ENCODE results near the gene TPPP.

- TF ChIP-seq, protein P1, sequence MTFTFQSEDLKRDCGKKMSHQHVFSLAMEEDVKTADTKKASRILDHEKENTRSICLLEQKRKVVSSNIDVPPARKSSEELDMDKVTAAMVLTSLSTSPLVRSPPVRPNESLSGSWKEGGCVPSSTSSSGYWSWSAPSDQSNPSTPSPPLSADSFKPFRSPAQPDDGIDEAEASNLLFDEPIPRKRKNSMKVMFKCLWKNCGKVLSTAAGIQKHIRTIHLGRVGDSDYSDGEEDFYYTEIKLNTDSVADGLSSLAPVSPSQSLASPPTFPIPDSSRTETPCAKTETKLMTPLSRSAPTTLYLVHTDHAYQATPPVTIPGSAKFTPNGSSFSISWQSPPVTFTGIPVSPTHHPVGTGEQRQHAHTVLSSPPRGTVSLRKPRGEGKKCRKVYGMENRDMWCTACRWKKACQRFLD (tag by site-specific recombination; IDR thresholded peaks at IDR 0.05) = no peak
- TF ChIP-seq ZNF596 (tag by site-specific recombination; IDR thresholded peaks at IDR 0.05) = no peak
- TF ChIP-seq, protein P2, sequence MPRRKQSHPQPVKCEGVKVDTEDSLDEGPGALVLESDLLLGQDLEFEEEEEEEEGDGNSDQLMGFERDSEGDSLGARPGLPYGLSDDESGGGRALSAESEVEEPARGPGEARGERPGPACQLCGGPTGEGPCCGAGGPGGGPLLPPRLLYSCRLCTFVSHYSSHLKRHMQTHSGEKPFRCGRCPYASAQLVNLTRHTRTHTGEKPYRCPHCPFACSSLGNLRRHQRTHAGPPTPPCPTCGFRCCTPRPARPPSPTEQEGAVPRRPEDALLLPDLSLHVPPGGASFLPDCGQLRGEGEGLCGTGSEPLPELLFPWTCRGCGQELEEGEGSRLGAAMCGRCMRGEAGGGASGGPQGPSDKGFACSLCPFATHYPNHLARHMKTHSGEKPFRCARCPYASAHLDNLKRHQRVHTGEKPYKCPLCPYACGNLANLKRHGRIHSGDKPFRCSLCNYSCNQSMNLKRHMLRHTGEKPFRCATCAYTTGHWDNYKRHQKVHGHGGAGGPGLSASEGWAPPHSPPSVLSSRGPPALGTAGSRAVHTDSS (tag by site-specific recombination; IDR thresholded peaks at IDR 0.05) = no peak
These were observed 35.0 kb downstream of the TPPP start for GRCh38 chr5:658103-658502.

All from HEK293 (cell line).